Measurements from ENCODE around the gene ZNF532.

Gene ZNF532

GRCh38 chr18:58902961-58903360, 38.3 kb downstream of the ZNF532 start:
- no peaks in the 10 kb centered on the region for H4K20me1 ChIP-seq (ENCODE audit: insufficient read depth, low read length)
- no peaks in the 10 kb centered on the region for H3K9me3 ChIP-seq (ENCODE audit: insufficient read depth, low read length, severe bottlenecking)
- no peaks in the 10 kb centered on the region for H3K36me3 ChIP-seq (ENCODE audit: insufficient read depth, low read length)
- no peak overlapping the region for H3K4me3 ChIP-seq (ENCODE audit: low read depth in 1 of 2, low read length in 2 of 2)
- no peak overlapping the region for H3K9ac ChIP-seq (ENCODE audit: low read depth, low read length)
- no peak for DNase-seq
- H3K27me3 ChIP-seq (ENCODE audit: insufficient read depth, low read length, poor library complexity) = peaks cover 6% of the 10 kb centered on the region
- H2AFZ ChIP-seq (ENCODE audit: low read depth, low read length) = no peak overlapping the region
- TF ChIP-seq, protein P1, sequence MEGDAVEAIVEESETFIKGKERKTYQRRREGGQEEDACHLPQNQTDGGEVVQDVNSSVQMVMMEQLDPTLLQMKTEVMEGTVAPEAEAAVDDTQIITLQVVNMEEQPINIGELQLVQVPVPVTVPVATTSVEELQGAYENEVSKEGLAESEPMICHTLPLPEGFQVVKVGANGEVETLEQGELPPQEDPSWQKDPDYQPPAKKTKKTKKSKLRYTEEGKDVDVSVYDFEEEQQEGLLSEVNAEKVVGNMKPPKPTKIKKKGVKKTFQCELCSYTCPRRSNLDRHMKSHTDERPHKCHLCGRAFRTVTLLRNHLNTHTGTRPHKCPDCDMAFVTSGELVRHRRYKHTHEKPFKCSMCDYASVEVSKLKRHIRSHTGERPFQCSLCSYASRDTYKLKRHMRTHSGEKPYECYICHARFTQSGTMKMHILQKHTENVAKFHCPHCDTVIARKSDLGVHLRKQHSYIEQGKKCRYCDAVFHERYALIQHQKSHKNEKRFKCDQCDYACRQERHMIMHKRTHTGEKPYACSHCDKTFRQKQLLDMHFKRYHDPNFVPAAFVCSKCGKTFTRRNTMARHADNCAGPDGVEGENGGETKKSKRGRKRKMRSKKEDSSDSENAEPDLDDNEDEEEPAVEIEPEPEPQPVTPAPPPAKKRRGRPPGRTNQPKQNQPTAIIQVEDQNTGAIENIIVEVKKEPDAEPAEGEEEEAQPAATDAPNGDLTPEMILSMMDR (IDR thresholded peaks at IDR 0.05; ENCODE audit: borderline replicate concordance, extremely low read depth, low read length, poor library complexity, severe bottlenecking) = no peak
- no peak for TF ChIP-seq EZH2 (IDR thresholded peaks at IDR 0.05; ENCODE audit: borderline replicate concordance, low read depth, low read length, severe bottlenecking)
- no peak overlapping the region for H3K4me2 ChIP-seq (ENCODE audit: insufficient read depth, low read length)
- H3K27ac ChIP-seq (ENCODE audit: low read length) = no peak overlapping the region
- no peaks in the 10 kb centered on the region for H3K79me2 ChIP-seq (ENCODE audit: insufficient read depth, low read length)
- no peak for ATAC-seq (ENCODE audit: insufficient read depth, low read depth)
- no peaks in the 10 kb centered on the region for H3K4me1 ChIP-seq (ENCODE audit: insufficient read depth, low read length)

- ATAC-seq (ENCODE audit: insufficient read depth, low read depth) = no peak
- no peak for TF ChIP-seq EZH2 (IDR thresholded peaks at IDR 0.05; ENCODE audit: borderline replicate concordance, low read depth, low read length, severe bottlenecking)
- TF ChIP-seq, protein P1 (IDR thresholded peaks at IDR 0.05; ENCODE audit: borderline replicate concordance, extremely low read depth, low read length, poor library complexity, severe bottlenecking) = no peak
- no peaks in the 10 kb centered on the region for H3K79me2 ChIP-seq (ENCODE audit: insufficient read depth, low read length)
Observed at GRCh38 chr18:58903533-58903932, 38.9 kb downstream of the ZNF532 start.

DNA sequence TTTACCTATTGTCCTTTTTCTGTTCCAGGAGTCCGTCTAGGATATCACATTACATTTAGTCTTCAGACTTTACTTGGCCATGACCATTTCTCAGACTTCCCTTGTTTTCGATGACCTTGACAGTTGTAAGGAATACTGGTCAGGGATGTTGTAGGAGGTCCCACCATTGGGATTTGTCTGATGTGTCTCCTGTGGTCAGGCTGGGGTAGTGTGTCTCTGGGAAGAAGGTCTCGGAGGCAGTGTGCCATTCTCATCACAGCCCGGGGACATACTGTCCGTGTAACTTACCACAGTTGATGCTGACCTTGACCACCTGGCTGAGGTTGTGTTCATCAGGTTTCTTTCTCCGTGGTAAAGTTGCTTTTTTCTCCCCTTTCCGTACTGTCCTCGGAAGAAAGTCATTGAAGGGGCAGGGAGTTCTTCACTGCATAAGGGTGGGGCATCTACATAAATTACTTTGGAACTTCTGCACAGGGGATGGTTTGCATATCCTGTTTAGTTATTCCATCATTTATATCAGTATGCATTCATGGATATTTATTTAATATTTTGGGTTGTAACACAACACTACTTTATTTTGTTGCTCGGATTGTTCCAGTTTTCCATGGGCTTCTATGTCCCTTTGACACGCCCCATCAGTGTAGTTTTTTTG, 41.2 kb downstream of the ZNF532 start:
- Histone ChIP-seq H3K36me3 (ENCODE audit: insufficient read depth, low read length) (no peaks in the 10 kb centered on the region), H3K27ac (ENCODE audit: low read length) (no peak overlapping the region), H3K4me2 (ENCODE audit: insufficient read depth, low read length) (no peak overlapping the region), H2AFZ (ENCODE audit: low read depth, low read length) (no peak overlapping the region), H3K79me2 (ENCODE audit: insufficient read depth, low read length) (no peaks in the 10 kb centered on the region), H3K9ac (ENCODE audit: low read depth, low read length) (no peak overlapping the region), H4K20me1 (ENCODE audit: insufficient read depth, low read length) (no peaks in the 10 kb centered on the region), H3K4me3 (ENCODE audit: low read depth in 1 of 2, low read length in 2 of 2) (no peak overlapping the region), H3K9me3 (ENCODE audit: insufficient read depth, low read length, severe bottlenecking) (no peaks in the 10 kb centered on the region), H3K4me1 (ENCODE audit: insufficient read depth, low read length) (no peaks in the 10 kb centered on the region), H3K27me3 (ENCODE audit: insufficient read depth, low read length, poor library complexity) (no peaks in the 10 kb centered on the region)
- ATAC-seq (ENCODE audit: insufficient read depth, low read depth) = no peak
- no peak for DNase-seq
- TF ChIP-seq, protein P1 (IDR thresholded peaks at IDR 0.05; ENCODE audit: borderline replicate concordance, extremely low read depth, low read length, poor library complexity, severe bottlenecking) = no peak
- no peak for TF ChIP-seq EZH2 (IDR thresholded peaks at IDR 0.05; ENCODE audit: borderline replicate concordance, low read depth, low read length, severe bottlenecking)

More at GRCh38 chr18:58903533-58903932, 38.9 kb downstream of the ZNF532 start:
- no peaks in the 10 kb centered on the region for H3K4me1 ChIP-seq (ENCODE audit: insufficient read depth, low read length)
- DNase-seq = no peak
- no peak overlapping the region for H3K4me3 ChIP-seq (ENCODE audit: low read depth in 1 of 2, low read length in 2 of 2)
- no peak overlapping the region for H2AFZ ChIP-seq (ENCODE audit: low read depth, low read length)
- no peaks in the 10 kb centered on the region for H3K36me3 ChIP-seq (ENCODE audit: insufficient read depth, low read length)
- no peak overlapping the region for H3K9ac ChIP-seq (ENCODE audit: low read depth, low read length)
- no peaks in the 10 kb centered on the region for H4K20me1 ChIP-seq (ENCODE audit: insufficient read depth, low read length)
- peaks cover 6% of the 10 kb centered on the region for H3K27me3 ChIP-seq (ENCODE audit: insufficient read depth, low read length, poor library complexity)
- H3K27ac ChIP-seq (ENCODE audit: low read length) = no peak overlapping the region
- no peak overlapping the region for H3K4me2 ChIP-seq (ENCODE audit: insufficient read depth, low read length)
- no peaks in the 10 kb centered on the region for H3K9me3 ChIP-seq (ENCODE audit: insufficient read depth, low read length, severe bottlenecking)

Data from DND-41 (cell line).